CD14-positive monocyte (primary cell): ENCODE results near the gene PDE8B. TPM values are rescaled to one million over a fixed set of nuclear protein-coding genes. Genes with fewer than 3 reads are reported as not detected.
A peak's percentile ranks its signal among the peaks of the same experiment; 100 is the strongest.

Experiments used
- DNase-seq, 3 donors: peaks; one replicate each; pipeline ENCODE4 v3.0.0-alpha.2; 2011 to 2022
- H2AFZ ChIP-seq: 2 replicates; pipeline ENCODE4 v1.6.0; 2012; ENCODE audit warnings: mild to moderate bottlenecking, low read depth, low read length, inconsistent platforms; ENCODE audit not compliant: insufficient read depth, poor library complexity, severe bottlenecking
- H3K27ac ChIP-seq, 2 donors: 1 replicate in 1 of 2; 2 replicates in 1 of 2; pipeline ENCODE4 v1.5.1; 2012 to 2013; ENCODE audit warnings: low read length in 2 of 2, control low read depth in 1 of 2, inconsistent platforms in 1 of 2, low read depth in 1 of 2, mild to moderate bottlenecking in 1 of 2
- H3K27me3 ChIP-seq, 2 donors: one replicate each; pipeline versions ENCODE4 v1.6.0 to v1.6.1; 2011 to 2013; ENCODE audit warnings: low read length in 2 of 2; ENCODE audit not compliant: control insufficient read depth in 2 of 2, insufficient read depth in 2 of 2
- H3K36me3 ChIP-seq, 2 donors: replicated peaks in 1 of 2; 1 replicate in 1 of 2; 2 replicates in 1 of 2; pipeline versions ENCODE4 v1.5.1 to v1.6.1; 2012 to 2013; ENCODE audit warnings: low read length in 2 of 2, control low read depth in 1 of 2, inconsistent platforms in 1 of 2, mild to moderate bottlenecking in 1 of 2; ENCODE audit not compliant: insufficient read depth in 2 of 2, control insufficient read depth in 1 of 2
- H3K4me1 ChIP-seq, 2 donors: 1 replicate in 1 of 2; 2 replicates in 1 of 2; pipeline versions ENCODE4 v1.5.1 to v1.6.1; 2012 to 2013; ENCODE audit warnings: low read length in 2 of 2, control low read depth in 1 of 2, inconsistent platforms in 1 of 2, mild to moderate bottlenecking in 1 of 2, moderate library complexity in 1 of 2; ENCODE audit not compliant: insufficient read depth in 2 of 2, control insufficient read depth in 1 of 2
- H3K4me2 ChIP-seq: replicated peaks from 2 replicates; pipeline ENCODE3; 2012; ENCODE audit warnings: low read length, moderate library complexity, mild to moderate bottlenecking; ENCODE audit not compliant: poor library complexity, severe bottlenecking; ENCODE audit errors: extremely low read depth
- H3K4me3 ChIP-seq, 3 experiments: fragments of 200-600 bp in 1 of 3; sonication (generic) in 1 of 3; replicated peaks in 1 of 3; 1 replicate in 2 of 3; 2 replicates in 1 of 3; pipeline ENCODE4 v1.5.1; 2011 to 2013; ENCODE audit warnings: low read length in 3 of 3, mild to moderate bottlenecking in 3 of 3, control low read depth in 2 of 3, low read depth in 2 of 3, inconsistent platforms in 1 of 3, moderate library complexity in 1 of 3
- H3K79me2 ChIP-seq: 2 replicates; pipeline ENCODE4 v1.6.0; 2012; ENCODE audit warnings: mild to moderate bottlenecking, control low read depth, inconsistent platforms, low read length, moderate library complexity; ENCODE audit not compliant: insufficient read depth
- H3K9ac ChIP-seq: 2 replicates; pipeline ENCODE4 v1.6.0; 2017; ENCODE audit warnings: low read length, mild to moderate bottlenecking; ENCODE audit not compliant: insufficient read depth, poor library complexity, severe bottlenecking
- H3K9me3 ChIP-seq, 2 donors: replicated peaks in 1 of 2; 1 replicate in 1 of 2; 2 replicates in 1 of 2; pipeline versions ENCODE4 v1.5.1 to v1.6.1; 2012 to 2013; ENCODE audit warnings: low read length in 2 of 2, control low read depth in 1 of 2; ENCODE audit not compliant: control insufficient read depth in 1 of 2, insufficient read depth in 1 of 2
- H4K20me1 ChIP-seq: 2 replicates; pipeline ENCODE4 v1.6.0; 2012; ENCODE audit warnings: mild to moderate bottlenecking, low read length, control low read depth, moderate library complexity; ENCODE audit not compliant: insufficient read depth
- H3K27ac Mint-ChIP-seq, 7 donors: one replicate each; pipeline ENCODE4 v1.8.0; 2020; ENCODE audit warnings: mild to moderate bottlenecking in 7 of 7, mixed read lengths in 7 of 7, moderate library complexity in 6 of 7, inconsistent platforms in 2 of 7
- H3K27me3 Mint-ChIP-seq, 3 donors: one replicate each; pipeline ENCODE4 v1.8.0; 2021 to 2022; ENCODE audit warnings: low read depth in 3 of 3, mild to moderate bottlenecking in 3 of 3, mixed read lengths in 3 of 3, moderate library complexity in 3 of 3, inconsistent platforms in 1 of 3
- H3K36me3 Mint-ChIP-seq, 2 donors: one replicate each; pipeline ENCODE4 v1.8.0; 2020; ENCODE audit warnings: mixed read lengths in 2 of 2, inconsistent platforms in 1 of 2, mild to moderate bottlenecking in 1 of 2
- H3K4me1 Mint-ChIP-seq: one replicate; pipeline ENCODE4 v1.8.0; 2020; ENCODE audit warnings: mild to moderate bottlenecking, mixed read lengths
- H3K4me3 Mint-ChIP-seq, 2 donors: one replicate each; pipeline ENCODE4 v1.8.0; 2020; ENCODE audit warnings: mild to moderate bottlenecking in 2 of 2, mixed read lengths in 2 of 2, moderate library complexity in 1 of 2
- H3K9me3 Mint-ChIP-seq, 7 donors: one replicate each; pipeline ENCODE4 v1.8.0; 2020 to 2022; ENCODE audit warnings: mixed read lengths in 7 of 7, mild to moderate bottlenecking in 6 of 7, moderate library complexity in 6 of 7, inconsistent platforms in 2 of 7
- WGBS: methylation state at CpG from one replicate; pipeline ENCODE4 v1.1.5; 2013; ENCODE audit warnings: missing lambda C conversion rate; ENCODE audit not compliant: insufficient coverage; 5-methylcytosine and 5-hydroxymethylcytosine counted together
- intact Hi-C, 2 donors: fragments of 100-400 bp; cut with micrococcal nuclease; formaldehyde crosslinking; loops; one replicate each; pipeline versions ENCODE4 v1.15.0 to v1.15.1; 2023
- polyA plus RNA-seq, 3 donors: library from polyadenylated mRNA; depleted of rRNA in 1 of 3; unstranded in 2 of 3; stranded (reverse) in 1 of 3; fragments of 300-500 nt in 2 of 3; fragments of >200 nt in 1 of 3; fragmentation: Illumina TruSeq in 2 of 3; gene quantifications; 1 replicate in 2 of 3; 2 replicates in 1 of 3; pipeline ENCODE4 v1.2.3, GENCODE V29; 2012 to 2021
- TF ChIP-seq, protein P1 (sequence below): fragments of 200-600 bp; IDR thresholded peaks from one replicate; pipeline ENCODE4 v1.8.0; 2022; ENCODE audit warnings: antibody characterized with exemption, mild to moderate bottlenecking

Gene PDE8B
- polyA plus RNA-seq, 3 donors: 0.11 to 0.61 (median 0.29) TPM

DNA sequence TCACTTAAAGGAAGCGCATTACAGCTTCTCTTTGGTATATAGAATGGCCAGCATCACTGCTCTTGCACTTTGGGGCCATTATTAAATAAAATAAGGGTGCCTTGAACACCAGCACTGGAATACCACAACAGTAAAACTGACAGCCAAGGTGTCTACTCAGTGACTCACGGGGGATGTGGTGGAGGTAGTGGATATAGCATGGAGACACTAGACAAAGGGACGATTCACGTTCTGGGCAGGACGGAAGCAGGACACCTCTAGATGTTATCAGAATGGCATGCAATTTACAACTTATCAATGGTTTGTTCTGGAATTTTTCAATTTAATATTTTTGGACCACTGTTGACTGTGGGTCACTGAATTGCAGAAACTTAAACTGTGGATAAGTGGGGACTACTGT, 32.9 kb upstream of the PDE8B start:
- no peak for DNase-seq
- Mint-ChIP-seq H3K27me3 (peaks cover 35 to 44% (median 41%) of the 10 kb centered on the region in 3 donors), H3K27ac (no peak overlapping the region), H3K9me3 (peaks cover 0 to 2% (median 0%) of the 10 kb centered on the region in 7 donors), H3K36me3 (no peaks in the 10 kb centered on the region), H3K4me3 (no peak overlapping the region), H3K4me1 (peaks cover 10% of the 10 kb centered on the region)
- no peak overlapping the region for H3K4me2 ChIP-seq
- no peak overlapping the region for H3K4me3 ChIP-seq
- H2AFZ ChIP-seq: no peak overlapping the region
- 80% methylated on average over 2 of the region's 5 CpGs for WGBS
- intact Hi-C loops: no loop called here
- TF ChIP-seq, protein P1, sequence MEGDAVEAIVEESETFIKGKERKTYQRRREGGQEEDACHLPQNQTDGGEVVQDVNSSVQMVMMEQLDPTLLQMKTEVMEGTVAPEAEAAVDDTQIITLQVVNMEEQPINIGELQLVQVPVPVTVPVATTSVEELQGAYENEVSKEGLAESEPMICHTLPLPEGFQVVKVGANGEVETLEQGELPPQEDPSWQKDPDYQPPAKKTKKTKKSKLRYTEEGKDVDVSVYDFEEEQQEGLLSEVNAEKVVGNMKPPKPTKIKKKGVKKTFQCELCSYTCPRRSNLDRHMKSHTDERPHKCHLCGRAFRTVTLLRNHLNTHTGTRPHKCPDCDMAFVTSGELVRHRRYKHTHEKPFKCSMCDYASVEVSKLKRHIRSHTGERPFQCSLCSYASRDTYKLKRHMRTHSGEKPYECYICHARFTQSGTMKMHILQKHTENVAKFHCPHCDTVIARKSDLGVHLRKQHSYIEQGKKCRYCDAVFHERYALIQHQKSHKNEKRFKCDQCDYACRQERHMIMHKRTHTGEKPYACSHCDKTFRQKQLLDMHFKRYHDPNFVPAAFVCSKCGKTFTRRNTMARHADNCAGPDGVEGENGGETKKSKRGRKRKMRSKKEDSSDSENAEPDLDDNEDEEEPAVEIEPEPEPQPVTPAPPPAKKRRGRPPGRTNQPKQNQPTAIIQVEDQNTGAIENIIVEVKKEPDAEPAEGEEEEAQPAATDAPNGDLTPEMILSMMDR: no peak
- peaks cover 36 to 50% of the 10 kb centered on the region in 2 donors for H3K27me3 ChIP-seq
- H3K9ac ChIP-seq: no peak overlapping the region
- H4K20me1 ChIP-seq: no peaks in the 10 kb centered on the region
- no peaks in the 10 kb centered on the region for H3K79me2 ChIP-seq
- H3K4me1 ChIP-seq: peaks cover 4 to 9% of the 10 kb centered on the region in 2 donors
- no peaks in the 10 kb centered on the region for H3K9me3 ChIP-seq
- H3K27ac ChIP-seq: no peak overlapping the region
- H3K36me3 ChIP-seq: no peaks in the 10 kb centered on the region

DNA sequence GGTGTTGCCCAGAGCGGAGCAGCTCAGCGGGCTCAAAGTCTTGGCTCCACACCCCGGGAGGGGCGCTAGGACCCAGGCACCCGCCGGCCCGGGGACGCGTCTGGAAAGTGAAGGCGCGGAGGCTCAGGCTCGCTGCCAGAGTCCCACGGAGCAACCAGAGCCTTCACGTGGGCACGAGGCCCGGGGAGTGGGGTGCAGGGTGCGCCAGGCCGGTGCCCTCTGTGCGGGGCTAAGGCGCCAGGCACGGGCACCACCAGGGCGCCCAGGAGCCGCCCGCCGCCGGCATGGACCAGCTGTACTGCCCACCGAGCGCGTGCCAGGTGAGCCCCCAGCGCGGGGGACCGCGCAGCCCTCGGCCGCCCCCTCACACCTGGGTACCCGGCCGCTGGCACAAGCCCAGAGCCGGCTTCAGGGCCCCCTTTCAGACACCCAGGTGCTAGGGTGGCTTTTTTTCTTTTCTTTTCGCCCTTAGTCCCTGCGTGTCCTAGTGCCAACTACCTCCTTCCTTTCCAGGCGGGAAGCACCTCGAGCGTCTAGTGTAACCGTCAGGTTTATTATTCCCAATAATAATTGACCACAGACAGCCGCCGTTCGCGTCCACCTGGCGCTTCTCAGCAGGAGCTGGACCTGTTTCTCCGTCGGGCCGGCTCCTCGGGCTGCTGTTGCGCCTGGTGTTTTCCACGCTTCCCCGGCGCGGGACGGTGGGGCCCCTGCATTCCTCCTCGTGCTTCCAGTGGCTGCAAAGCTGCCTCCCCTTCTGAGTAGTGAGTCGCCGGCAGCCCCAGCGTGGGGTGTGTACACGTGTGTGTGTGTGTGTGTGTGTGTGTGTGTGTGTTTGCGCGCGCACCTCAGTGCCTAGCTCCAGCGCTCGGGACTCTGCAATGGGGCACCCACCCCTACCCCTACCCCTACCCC, 30.1 kb upstream of the PDE8B start:
- intact Hi-C loops: no loop called here
- no peak for DNase-seq
- Histone ChIP-seq H4K20me1 (no peaks in the 10 kb centered on the region), H3K36me3 (no peaks in the 10 kb centered on the region), H3K27ac (no peak overlapping the region), H3K9ac (no peak overlapping the region), H3K4me3 (peak overlapping the region in 1 of 3 experiments; percentile 50), H3K4me2 (peak overlapping the region; percentile 54), H3K9me3 (peaks cover 0 to 2% of the 10 kb centered on the region in 2 donors), H3K4me1 (peaks cover 4 to 9% of the 10 kb centered on the region in 2 donors), H2AFZ (peak overlapping the region; percentile 35), H3K27me3 (peaks cover 36 to 56% of the 10 kb centered on the region in 2 donors), H3K79me2 (no peaks in the 10 kb centered on the region)
- H3K27me3 Mint-ChIP-seq: peaks cover 38 to 56% (median 51%) of the 10 kb centered on the region in 3 donors
- no peaks in the 10 kb centered on the region for H3K36me3 Mint-ChIP-seq
- H3K4me1 Mint-ChIP-seq: peaks cover 10% of the 10 kb centered on the region
- H3K9me3 Mint-ChIP-seq: peaks cover 0 to 7% (median 2%) of the 10 kb centered on the region in 7 donors
- no peak overlapping the region for H3K27ac Mint-ChIP-seq
- TF ChIP-seq, protein P1: no peak
- WGBS: 2% methylated on average over 57 of the region's 69 CpGs
- H3K4me3 Mint-ChIP-seq: peak overlapping the region; percentile 31 to 88
